HG02884 (cell line): Measurements from ENCODE around the gene CEP250.

ENCODE experiments used
- ATAC-seq: cut with Tn5 transposase; IDR thresholded peaks from one replicate; pipeline ENCODE4 v1.9.1; 2021; ENCODE audit warnings: mild to moderate bottlenecking, moderate library complexity; ENCODE audit not compliant: unreplicated experiment

Gene CEP250

DNA sequence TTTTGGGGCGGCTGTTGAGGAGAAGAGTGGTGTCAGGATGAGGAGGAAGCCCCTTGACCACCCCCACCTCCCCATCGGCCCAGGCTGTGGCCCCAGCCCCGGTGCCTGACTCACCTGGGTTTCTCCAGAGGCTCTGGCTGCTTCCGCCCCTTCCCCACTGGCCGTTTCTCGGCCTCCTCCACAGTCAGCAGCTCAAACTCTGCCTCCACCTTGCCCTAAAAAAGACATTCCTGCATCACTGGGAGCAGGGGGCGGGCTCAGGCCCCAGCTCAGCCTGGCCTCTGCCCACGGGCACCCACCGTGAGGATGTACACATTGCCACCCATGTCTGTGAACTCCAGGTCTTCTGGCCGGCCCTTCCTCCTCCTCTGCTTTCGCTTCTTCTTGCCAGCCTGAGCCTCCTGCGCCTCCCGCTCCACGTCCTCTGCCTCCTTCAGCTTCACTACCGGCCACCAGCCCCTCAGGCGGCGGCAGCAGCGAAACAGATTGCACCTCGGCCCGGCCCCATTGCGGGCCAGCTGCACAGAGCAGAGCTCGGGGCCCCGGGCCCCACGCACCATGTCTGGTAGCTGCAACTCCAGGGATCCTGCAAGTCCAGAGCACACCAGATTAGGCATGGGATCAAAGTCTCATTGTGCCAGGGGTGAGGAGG lies 103.8 kb downstream of the CEP250 start:
- ATAC-seq: no peak

DNA sequence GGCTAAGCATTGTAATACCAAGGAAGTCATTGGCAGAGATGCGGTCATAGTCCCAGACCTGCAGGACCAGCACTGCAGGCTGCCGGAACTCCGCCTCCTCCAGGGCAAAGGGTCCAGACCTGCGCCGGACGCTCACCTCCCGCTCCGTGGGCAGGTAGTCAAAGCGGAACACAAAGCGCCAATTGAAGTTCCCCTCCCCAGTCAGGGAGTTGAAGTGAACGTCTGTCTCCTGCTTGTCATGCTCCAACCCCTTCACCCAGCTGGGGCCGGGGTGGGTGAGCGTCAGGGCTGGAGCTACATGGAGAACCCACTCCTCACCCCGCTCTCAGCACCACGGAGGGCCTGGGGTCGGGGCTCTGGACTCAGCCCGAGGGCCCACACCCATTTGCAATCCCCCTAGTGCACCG lies 104.7 kb downstream of the CEP250 start:
- ATAC-seq: no peak

DNA sequence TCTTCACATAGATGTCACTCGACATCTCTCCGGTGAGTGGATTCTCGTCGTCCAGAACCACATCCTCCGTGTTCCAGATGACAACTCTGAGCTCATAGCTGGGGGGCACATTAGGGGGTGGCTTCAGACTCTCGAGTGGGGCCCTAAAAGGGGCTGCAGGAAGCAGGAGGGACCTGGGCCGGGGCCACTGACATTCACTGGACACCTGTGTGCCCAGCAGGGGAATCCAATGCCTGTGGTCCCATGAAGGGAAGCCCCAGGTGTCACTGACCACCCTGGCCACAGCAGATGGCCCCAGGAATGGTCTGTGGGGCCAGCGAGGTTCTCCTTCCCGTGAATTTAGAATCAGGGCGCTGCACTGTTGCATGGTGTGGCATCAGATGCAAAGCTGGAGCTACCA lies 105.1 kb downstream of the CEP250 start:
- no peak for ATAC-seq

DNA sequence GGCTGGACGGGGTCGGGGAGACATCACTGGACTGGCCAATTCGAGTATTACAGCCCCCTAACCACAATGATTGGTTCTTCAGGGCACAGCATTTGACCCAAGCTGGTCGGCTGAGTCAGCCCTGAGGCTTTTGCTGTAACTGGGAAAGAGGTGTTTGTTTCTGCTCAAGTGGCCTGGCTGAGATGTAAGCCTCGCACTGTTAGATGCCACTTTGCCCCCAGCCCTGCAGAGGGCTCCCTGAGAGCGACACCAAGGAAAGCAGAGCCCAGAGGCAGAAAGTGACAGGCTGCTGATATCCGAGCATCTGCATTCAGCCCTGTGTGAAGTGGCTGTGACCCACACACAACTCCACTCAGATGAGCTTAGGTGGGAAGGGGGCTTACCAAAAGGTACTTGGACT lies 105.9 kb downstream of the CEP250 start:
- ATAC-seq: no peak

DNA sequence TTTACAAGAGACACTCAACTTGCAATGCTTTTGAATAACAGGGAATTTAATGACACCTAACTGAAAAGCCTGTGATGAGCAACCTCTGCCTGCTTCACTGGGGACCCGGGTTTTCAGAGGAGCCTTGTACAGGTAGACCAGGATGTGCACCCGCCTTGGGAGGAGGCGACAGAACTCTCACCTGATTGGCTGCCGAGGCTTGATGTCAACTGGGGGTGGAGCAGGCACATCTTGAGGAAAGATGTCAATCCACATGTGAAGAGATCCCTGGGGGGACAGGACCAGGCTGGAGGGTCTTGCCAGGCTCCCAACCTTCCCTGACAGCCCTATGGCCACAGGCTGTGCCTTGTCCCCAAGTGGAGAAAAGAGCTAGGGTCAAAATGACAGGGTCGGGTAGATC lies 106.3 kb downstream of the CEP250 start:
- no peak for ATAC-seq

DNA sequence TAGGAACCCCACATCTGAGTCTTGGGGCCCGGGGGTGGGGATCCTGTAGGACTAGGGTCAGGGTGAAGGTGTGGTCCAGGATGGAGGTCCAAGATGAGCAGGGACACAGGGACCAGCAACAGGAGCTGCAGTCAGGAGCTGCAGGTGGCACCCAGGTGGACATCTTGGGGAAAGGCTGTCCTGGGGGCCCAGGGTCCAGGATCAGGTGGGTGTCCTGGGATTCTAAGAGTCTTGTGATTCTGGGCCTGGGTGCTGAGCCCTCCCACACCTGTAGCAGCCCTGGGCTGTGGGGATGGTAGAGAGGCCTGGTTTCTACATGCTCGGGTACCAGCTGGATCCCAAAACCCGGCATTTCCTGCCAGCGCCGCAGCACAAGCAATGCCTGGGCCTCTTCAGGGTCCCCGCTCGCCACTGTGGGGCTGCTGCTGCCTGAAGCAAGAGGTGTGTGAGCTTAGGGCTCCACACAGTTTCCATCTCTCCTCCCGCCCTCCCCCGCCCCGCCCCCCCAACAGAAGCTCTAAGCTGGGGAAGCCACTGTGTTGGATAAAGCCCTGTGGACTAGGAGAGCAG lies 107.2 kb downstream of the CEP250 start:
- no peak for ATAC-seq

DNA sequence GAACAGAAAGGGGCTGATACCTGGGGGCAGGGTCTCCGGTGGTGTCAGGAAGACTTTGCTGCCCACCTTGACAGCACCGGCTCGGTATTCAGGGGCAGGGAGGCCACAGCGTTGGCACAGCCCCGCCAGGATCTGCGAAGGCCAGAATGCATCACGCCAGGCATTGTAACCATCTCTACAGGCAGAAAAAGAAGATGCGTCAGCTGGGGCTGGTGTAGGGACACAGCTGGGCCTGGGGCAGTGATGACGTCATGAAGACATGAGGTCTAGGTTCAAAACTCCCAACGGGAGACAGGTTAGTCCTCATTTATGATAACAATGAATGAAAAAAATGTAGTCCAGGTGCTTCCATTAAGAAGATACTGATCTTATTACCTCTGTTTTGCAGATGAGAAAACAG lies 108.4 kb downstream of the CEP250 start:
- no peak for ATAC-seq

DNA sequence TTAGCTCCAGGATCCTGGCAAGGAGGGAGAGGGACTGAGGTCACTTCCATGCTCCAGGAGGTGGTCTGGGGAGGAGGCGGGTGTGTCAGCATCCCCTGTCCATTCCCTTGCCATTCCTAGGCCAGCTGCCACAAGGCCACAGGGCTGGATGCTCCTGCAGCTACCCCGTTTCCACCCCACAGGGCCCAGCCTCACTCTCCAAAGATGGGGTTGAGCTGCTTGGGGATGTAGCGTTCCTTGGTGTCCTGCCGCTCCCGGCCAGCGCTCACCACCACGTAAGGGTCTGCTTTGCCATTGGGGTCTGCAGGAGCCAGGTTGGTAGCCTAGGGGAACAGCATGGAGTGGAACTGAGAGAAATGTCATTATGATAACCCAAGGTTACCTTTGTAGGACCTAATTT lies 109.5 kb downstream of the CEP250 start:
- no peak for ATAC-seq

DNA sequence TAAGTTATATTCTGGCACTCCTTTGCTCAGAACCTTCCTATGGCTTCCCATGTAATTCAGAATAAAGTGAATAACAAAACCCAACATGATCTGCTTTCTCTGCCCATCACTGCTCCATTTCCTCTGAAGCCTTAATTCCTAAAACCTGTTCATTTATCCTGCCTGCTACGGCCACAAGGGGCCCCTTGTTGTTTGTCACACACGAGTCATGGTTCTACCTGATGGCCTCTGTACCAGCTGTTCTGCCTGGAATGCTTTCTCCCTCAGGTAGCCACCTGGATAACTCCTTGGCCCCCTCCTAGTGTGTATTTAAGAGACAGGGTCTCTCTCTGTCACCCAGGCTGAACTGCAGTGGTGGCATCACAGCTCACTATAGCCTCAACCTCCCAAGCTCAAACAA lies 113.2 kb downstream of the CEP250 start:
- ATAC-seq: no peak
